GM18505 (cell line): ENCODE measurements around the gene CCDC60.

Source experiments
- ATAC-seq: cut with Tn5 transposase; IDR thresholded peaks from one replicate; pipeline ENCODE4 v1.9.1; 2021; ENCODE audit not compliant: unreplicated experiment
- POLR2A ChIP-seq: IDR thresholded peaks from 4 replicates; pipeline ENCODE4 v1.6.1; 2011; ENCODE audit warnings: borderline replicate concordance; ENCODE audit not compliant: insufficient read depth, insufficient read length; ENCODE audit errors: extremely low read depth

Gene CCDC60

DNA sequence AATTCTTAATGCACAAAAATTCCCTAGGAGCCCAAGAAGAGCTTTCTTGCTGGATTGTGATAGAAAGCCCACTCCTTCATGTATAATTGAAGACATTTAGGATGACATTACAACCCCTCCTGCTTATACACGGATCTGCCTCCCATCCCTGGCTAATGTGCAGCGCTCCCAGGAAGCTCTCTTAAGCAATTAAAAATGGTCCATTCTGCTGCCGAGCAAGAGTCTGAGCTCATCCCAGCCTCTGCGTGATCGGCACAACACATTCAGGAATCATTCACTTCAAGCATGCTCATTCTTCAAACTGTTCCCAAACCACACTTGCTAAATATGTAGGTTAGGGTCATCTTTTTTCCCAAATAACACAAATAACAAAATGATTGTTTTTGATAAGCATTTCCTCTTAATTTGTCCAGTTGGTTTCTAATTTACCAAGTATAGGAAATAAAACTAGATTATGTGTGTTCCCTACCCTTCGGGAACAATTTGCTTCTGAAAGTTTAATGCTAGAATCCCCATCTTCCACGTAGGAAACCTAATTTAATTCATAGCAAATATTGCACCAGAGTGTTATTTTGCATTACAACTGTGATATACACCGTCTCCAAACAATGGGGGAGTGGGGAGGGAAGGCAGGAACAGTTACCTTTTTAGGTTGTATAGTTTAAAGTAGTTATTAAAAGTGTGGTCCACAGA is 241.7 kb downstream of the CCDC60 start:
- no peak for ATAC-seq
- no peak for TF ChIP-seq POLR2A

DNA sequence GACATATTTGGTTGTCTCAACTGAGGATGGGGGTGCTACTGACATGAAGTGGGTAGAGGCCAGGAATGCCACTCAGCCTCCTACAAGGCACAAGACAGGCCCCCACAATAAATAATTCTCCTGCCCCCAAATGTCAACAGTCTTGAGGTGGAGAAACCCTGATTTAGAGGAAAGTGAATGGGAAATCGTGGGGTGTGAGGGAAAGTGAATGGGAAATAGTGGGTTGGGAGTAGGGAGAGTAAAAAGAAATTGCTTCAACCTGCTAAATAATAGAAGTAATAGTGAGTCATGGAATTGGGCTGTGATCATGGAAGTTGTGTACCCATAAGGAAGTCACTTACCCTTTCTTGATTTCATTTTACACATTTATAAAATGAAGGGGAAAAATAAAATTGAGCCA is 242.4 kb downstream of the CCDC60 start:
- no peak for ATAC-seq
- TF ChIP-seq POLR2A = no peak

DNA sequence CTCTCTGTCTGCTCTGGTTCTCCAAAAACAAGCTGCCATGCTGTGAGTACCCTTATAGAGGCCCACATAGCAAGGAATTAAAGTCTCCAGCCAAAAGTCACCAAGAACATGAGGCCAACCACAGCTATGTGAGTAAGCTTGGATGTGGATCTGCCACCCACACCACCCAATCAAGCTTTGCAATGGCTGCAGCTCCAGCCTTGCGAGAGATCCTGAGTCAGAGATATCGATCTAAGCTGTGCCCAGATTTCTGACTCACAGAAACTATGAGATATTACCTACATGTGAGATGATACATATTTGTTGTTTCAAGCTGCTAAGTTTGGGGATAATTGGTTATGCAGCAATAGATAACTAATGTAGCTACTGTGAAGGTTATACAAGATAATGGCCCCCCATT is 243.6 kb downstream of the CCDC60 start:
- TF ChIP-seq POLR2A = no peak
- ATAC-seq = no peak

DNA sequence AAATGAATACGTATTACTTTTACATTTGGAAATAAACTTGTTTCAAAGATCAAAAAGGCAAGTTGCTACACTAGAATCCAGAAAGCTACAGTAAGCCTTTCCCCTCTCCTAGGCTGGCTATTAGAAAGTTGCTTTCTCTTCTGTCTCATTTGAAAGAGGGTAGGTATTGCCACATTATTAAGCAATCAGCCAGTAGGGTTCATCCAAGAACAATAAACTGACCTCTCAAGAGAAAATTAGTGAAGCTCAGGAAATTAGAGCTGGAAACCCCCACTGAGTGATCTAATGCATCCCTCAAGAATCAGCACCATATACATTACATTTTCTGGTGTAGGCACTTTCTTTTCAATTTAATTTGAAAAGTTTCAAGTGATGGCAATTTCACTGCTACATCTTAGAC is 254.6 kb downstream of the CCDC60 start:
- no peak for ATAC-seq

DNA sequence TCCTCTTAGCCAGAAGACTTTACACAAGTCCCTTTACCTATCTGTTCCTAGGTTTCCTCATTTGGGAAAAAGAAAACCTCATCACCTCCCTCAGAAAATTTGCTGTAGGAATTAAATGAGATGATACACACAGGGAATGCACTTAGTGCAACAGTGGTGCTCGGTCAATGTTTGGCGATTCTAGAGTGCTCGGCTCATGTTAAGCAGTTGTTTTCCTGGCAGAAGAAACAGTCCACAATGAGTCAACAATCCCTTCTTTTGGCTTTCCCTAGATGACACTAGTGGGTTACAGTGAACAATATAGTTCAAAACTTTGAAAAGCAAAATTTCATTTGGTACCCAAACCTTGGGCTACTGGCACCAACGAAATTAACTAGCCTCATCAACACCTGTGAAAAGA is 255.1 kb downstream of the CCDC60 start:
- ATAC-seq = no peak
- TF ChIP-seq POLR2A = no peak

More for the DNA sequence above, 254.6 kb downstream of the CCDC60 start:
- TF ChIP-seq POLR2A = no peak
